CD8-positive, alpha-beta memory T cell (primary cell): ENCODE data around the gene TRIM15. TPM values are rescaled to one million over a fixed set of nuclear protein-coding genes. Genes with fewer than 3 reads are reported as not detected.

ENCODE experiments used
- CTCF ChIA-PET: fragments of 350-600 bp; sonication (Branson Sonifier 250); formaldehyde crosslinking; loops from one replicate; lab custom pipeline; 2021; ENCODE audit warnings: antibody characterized with exemption; lab: Charles Lee
- POLR2A ChIA-PET: fragments of 350-600 bp; sonication (Branson Sonifier 250); formaldehyde crosslinking; loops from one replicate; lab custom pipeline; 2021; ENCODE audit warnings: antibody characterized with exemption; lab: Charles Lee
- DNase-seq, 5 donors: peaks; one replicate each; pipeline versions ENCODE4 v3.0.0 to v3.0.0-alpha.2; 2020 to 2022; ENCODE audit warnings: mixed read lengths in 1 of 5
- H3K27ac ChIP-seq: one replicate; pipeline ENCODE4 v1.7.0; 2013; ENCODE audit warnings: low read depth, mild to moderate bottlenecking, low read length, moderate library complexity
- H3K27me3 ChIP-seq: 2 replicates; pipeline ENCODE4 v1.7.0; 2013; ENCODE audit warnings: low read length, mild to moderate bottlenecking; ENCODE audit not compliant: insufficient read depth, poor library complexity, severe bottlenecking
- H3K36me3 ChIP-seq: 2 replicates; pipeline ENCODE4 v1.7.0; 2013; ENCODE audit warnings: mild to moderate bottlenecking, low read length, moderate library complexity; ENCODE audit not compliant: insufficient read depth
- H3K4me1 ChIP-seq: 2 replicates; pipeline ENCODE4 v1.7.0; 2013; ENCODE audit warnings: mild to moderate bottlenecking, low read length, moderate library complexity; ENCODE audit not compliant: insufficient read depth
- H3K4me3 ChIP-seq: 2 replicates; pipeline ENCODE4 v1.7.0; 2013; ENCODE audit warnings: mild to moderate bottlenecking, low read length
- H3K9me3 ChIP-seq: 2 replicates; pipeline ENCODE4 v1.7.0; 2013; ENCODE audit warnings: mild to moderate bottlenecking, low read length
- H3K27ac Mint-ChIP-seq, 8 donors: one replicate each; pipeline ENCODE4 v1.8.0; 2020 to 2021; ENCODE audit warnings: mixed read lengths in 8 of 8, mild to moderate bottlenecking in 6 of 8, inconsistent platforms in 3 of 8, moderate library complexity in 3 of 8
- H3K27me3 Mint-ChIP-seq, 2 donors: one replicate each; pipeline ENCODE4 v1.8.0; 2020 to 2021; ENCODE audit warnings: mixed read lengths in 2 of 2, mild to moderate bottlenecking in 1 of 2, moderate library complexity in 1 of 2
- H3K36me3 Mint-ChIP-seq, 3 donors: one replicate each; pipeline ENCODE4 v1.8.0; 2020 to 2021; ENCODE audit warnings: mixed read lengths in 3 of 3, inconsistent platforms in 1 of 3, mild to moderate bottlenecking in 1 of 3
- H3K4me1 Mint-ChIP-seq, 3 donors: one replicate each; pipeline ENCODE4 v1.8.0; 2020 to 2021; ENCODE audit warnings: mixed read lengths in 3 of 3, inconsistent platforms in 1 of 3, mild to moderate bottlenecking in 1 of 3
- H3K4me3 Mint-ChIP-seq, 7 donors: one replicate each; pipeline ENCODE4 v1.8.0; 2020 to 2021; ENCODE audit warnings: mixed read lengths in 7 of 7, mild to moderate bottlenecking in 6 of 7, moderate library complexity in 4 of 7, inconsistent platforms in 2 of 7
- H3K9me3 Mint-ChIP-seq, 5 donors: one replicate each; pipeline ENCODE4 v1.8.0; 2020 to 2022; ENCODE audit warnings: mixed read lengths in 5 of 5, mild to moderate bottlenecking in 3 of 5, moderate library complexity in 2 of 5, inconsistent platforms in 1 of 5
- polyA plus RNA-seq: library from polyadenylated mRNA; unstranded; fragments of 300-500 nt; fragmentation: Illumina TruSeq; gene quantifications from one replicate; pipeline ENCODE4 v1.2.3, GENCODE V29; 2021
- total RNA-seq, 2 experiments: library from RNA; stranded (reverse); gene quantifications; one replicate each; pipeline ENCODE4 v1.2.3, GENCODE V29; 2021

The TRIM15 gene
- total and polyA plus RNA-seq, 3 experiments from 2014 or later, result not detected

DNA sequence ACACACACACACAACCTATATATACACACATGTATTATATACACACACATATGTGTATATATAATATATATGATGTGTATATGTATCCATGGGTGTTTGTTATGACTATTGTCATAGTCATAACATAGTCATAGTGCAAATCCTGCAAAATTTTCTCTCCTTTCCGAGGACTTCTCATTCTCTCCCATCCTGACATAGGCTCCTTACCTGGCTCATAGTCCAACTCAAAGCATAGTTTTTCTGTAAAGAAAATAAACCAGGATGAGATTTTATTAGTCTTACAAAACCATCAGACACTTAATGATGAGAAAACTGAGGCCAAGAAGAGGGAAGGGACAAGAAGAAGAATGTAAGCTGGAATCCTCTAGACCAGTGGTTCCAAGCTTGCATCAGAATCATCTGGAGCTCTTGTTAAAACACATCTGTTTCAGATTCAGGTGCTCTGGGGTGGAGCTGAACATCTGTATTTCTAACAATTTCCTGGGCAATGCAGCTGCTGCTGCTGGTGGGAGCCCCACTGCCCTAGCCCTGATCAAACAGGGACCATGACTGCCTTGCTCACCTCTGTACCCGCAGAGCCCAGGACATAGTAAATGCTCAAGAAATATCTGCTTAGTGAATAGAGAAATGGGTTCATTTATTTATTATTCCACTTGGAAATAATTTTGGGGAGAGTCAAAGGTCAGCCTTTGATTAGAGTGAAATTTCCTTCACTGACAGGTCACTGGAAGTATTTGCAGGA is 7.7 kb upstream of the TRIM15 start:
- Mint-ChIP-seq H3K27me3 (peaks cover 26 to 72% of the 10 kb centered on the region in 2 donors), H3K36me3 (no peaks in the 10 kb centered on the region), H3K4me3 (no peak overlapping the region), H3K4me1 (peaks cover 4 to 5% (median 5%) of the 10 kb centered on the region in 3 donors), H3K9me3 (no peaks in the 10 kb centered on the region), H3K27ac (no peak overlapping the region)
- CTCF ChIA-PET, result no interaction called here
- H3K4me3 ChIP-seq, result no peak overlapping the region
- no peak overlapping the region for H3K27ac ChIP-seq
- H3K27me3 ChIP-seq, result peaks cover 3% of the 10 kb centered on the region
- no peaks in the 10 kb centered on the region for H3K9me3 ChIP-seq
- DNase-seq, result no peak
- POLR2A ChIA-PET, result no interaction called here
- H3K36me3 ChIP-seq, result no peaks in the 10 kb centered on the region
- H3K4me1 ChIP-seq, result no peaks in the 10 kb centered on the region

DNA sequence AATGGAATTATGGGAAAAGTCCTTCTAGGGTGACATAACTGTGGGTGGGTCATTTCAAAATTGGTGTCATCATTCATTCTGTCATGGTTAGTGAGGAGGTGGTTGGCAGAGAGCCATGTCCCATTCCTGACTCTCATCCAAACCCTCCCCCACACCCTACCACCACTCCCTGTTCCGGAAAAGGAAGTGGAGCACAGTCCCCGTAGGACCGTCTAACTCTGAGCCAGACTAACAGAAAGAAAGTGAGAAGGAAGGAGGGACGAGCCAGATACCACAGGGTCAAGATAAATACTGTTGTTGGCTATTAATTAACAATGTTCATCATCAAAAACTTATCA is 7.1 kb upstream of the TRIM15 start:
- no peak overlapping the region for H3K4me3 ChIP-seq
- CTCF ChIA-PET, result no interaction called here
- H3K36me3 Mint-ChIP-seq, result no peaks in the 10 kb centered on the region
- no peaks in the 10 kb centered on the region for H3K9me3 ChIP-seq
- H3K36me3 ChIP-seq, result no peaks in the 10 kb centered on the region
- H3K4me1 Mint-ChIP-seq, result peaks cover 4 to 5% (median 5%) of the 10 kb centered on the region in 3 donors
- H3K9me3 Mint-ChIP-seq, result no peaks in the 10 kb centered on the region
- POLR2A ChIA-PET, result no interaction called here
- peaks cover 3% of the 10 kb centered on the region for H3K27me3 ChIP-seq
- H3K4me3 Mint-ChIP-seq, result no peak overlapping the region
- peaks cover 26 to 74% of the 10 kb centered on the region in 2 donors for H3K27me3 Mint-ChIP-seq
- H3K27ac Mint-ChIP-seq, result no peak overlapping the region
- no peak overlapping the region for H3K27ac ChIP-seq
- no peak for DNase-seq
- no peaks in the 10 kb centered on the region for H3K4me1 ChIP-seq

DNA sequence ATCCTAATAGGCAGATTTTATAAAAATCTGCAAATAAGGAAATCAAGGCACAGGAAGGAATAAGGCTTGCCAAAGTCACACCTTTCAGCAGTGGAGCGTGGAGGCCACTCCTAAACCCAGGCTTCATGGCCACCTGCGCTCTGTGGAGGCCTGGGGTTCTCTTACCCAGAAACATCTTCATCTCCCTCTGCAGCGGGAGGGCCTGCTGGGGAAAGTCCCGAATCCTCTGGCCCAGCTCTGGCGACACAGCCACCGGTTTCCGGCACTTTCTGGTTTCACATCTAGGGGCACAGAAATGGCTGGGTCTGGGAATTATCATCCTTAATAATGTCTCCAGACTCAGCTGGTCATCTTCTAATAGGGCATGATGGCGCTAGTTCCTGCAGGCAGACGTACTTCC is 6.6 kb upstream of the TRIM15 start:
- Mint-ChIP-seq H3K27me3 (peaks cover 26 to 78% of the 10 kb centered on the region in 2 donors), H3K4me3 (no peak overlapping the region), H3K9me3 (no peaks in the 10 kb centered on the region), H3K36me3 (no peaks in the 10 kb centered on the region), H3K27ac (no peak overlapping the region), H3K4me1 (peaks cover 0 to under 1% (median 0%) of the 10 kb centered on the region in 3 donors)
- Histone ChIP-seq H3K4me3 (no peak overlapping the region), H3K9me3 (no peaks in the 10 kb centered on the region), H3K4me1 (no peaks in the 10 kb centered on the region), H3K27me3 (peaks cover 3% of the 10 kb centered on the region), H3K36me3 (no peaks in the 10 kb centered on the region), H3K27ac (no peak overlapping the region)
- ChIA-PET CTCF (no interaction called here), POLR2A (no interaction called here)
- no peak for DNase-seq

DNA sequence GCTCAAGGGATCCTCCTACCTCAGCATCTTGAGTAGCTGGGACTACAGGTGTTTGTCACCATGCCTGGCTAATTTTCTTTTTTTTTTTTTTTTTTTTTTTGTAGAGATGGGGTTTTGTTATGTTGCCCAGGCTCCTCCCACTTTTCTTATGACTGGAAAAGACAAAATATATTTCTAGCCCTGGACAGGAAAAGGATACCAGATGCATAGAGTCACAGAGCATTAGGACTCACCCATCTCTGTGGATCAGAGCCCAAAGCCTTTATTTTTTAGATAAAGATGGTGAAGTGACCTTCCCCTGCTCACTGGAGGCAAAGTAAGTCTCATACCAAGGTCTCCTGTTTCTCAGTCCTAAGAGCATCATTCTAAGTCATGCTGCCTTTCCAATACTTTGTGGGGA is 5.8 kb upstream of the TRIM15 start:
- H3K4me3 Mint-ChIP-seq, result no peak overlapping the region
- H3K36me3 Mint-ChIP-seq, result no peaks in the 10 kb centered on the region
- H3K27me3 Mint-ChIP-seq, result peaks cover 29 to 82% of the 10 kb centered on the region in 2 donors
- Histone ChIP-seq H3K4me1 (no peaks in the 10 kb centered on the region), H3K27me3 (peaks cover 3% of the 10 kb centered on the region), H3K4me3 (no peak overlapping the region), H3K36me3 (no peaks in the 10 kb centered on the region), H3K9me3 (no peaks in the 10 kb centered on the region), H3K27ac (no peak overlapping the region)
- H3K27ac Mint-ChIP-seq, result no peak overlapping the region
- ChIA-PET CTCF (interaction anchor here (1.4 kb wide), 1 partner anchor 27 kb away, joined by 4 read pairs; no protein-coding TSS in a partner anchor), POLR2A (no interaction called here)
- peaks cover 3 to 6% (median 4%) of the 10 kb centered on the region in 3 donors for H3K4me1 Mint-ChIP-seq
- no peaks in the 10 kb centered on the region for H3K9me3 Mint-ChIP-seq
- no peak for DNase-seq

DNA sequence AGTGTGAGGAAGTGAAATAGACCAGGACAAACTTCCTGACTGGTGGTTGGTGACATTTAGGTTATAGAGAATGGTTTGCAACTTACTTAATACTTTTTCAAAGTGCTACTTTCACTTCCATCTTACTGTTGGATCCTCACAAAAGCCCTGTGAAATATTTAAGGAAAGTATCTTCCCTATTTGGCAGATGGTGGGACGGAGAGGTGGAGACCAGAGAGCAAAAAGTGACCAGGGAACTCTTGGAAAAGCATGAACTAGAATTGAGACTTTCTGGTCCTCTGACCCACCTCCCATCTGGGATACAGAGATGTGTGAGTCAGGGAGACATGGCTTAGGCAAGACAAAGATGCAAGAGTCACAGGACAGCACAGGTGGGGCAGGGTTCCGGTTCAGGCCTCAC is 5.3 kb upstream of the TRIM15 start:
- no peak overlapping the region for H3K4me3 ChIP-seq
- ChIA-PET CTCF (interaction anchor here (1.4 kb wide), 1 partner anchor 27 kb away, joined by 4 read pairs; no protein-coding TSS in a partner anchor), POLR2A (no interaction called here)
- peak overlapping the region in 2 of 8 donors; percentile 42 to 49 for H3K27ac Mint-ChIP-seq
- peaks cover 3 to 6% (median 6%) of the 10 kb centered on the region in 3 donors for H3K4me1 Mint-ChIP-seq
- no peaks in the 10 kb centered on the region for H3K9me3 Mint-ChIP-seq
- no peaks in the 10 kb centered on the region for H3K36me3 ChIP-seq
- no peak overlapping the region for H3K27ac ChIP-seq
- peaks cover 29 to 80% of the 10 kb centered on the region in 2 donors for H3K27me3 Mint-ChIP-seq
- H3K4me1 ChIP-seq, result peaks cover 2% of the 10 kb centered on the region
- H3K9me3 ChIP-seq, result no peaks in the 10 kb centered on the region
- DNase-seq, result no peak
- no peaks in the 10 kb centered on the region for H3K36me3 Mint-ChIP-seq
- no peak overlapping the region for H3K4me3 Mint-ChIP-seq
- peaks cover 3% of the 10 kb centered on the region for H3K27me3 ChIP-seq

DNA sequence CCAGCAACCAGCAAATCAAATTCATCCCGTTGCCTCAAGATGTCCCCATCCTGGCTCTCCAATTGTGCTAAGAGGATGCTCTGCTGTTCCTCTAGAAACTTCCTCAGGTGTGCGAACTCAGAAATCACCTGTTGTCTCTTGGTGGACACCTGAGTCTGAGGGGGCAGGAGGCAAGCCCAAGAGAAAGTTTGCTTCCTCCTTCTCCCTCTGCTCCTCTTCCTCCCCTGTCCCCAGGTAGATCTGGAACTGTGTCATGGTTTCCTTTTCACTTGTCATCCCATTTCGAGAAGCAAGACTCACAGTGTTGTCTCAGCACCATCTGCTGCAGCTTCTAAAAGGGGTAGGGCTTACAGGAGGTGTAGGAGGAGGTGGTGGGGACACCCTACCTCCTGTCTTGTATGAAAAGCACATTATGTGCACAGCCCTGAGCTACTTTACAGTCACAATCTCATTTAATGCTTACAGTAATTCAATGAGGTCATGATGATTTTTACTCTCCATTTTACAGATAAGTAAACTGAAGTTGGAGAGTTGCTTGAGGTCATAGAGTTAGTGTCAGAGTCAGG is 4.8 kb upstream of the TRIM15 start:
- Mint-ChIP-seq H3K4me3 (no peak overlapping the region), H3K4me1 (peaks cover 3 to 12% (median 11%) of the 10 kb centered on the region in 3 donors), H3K36me3 (no peaks in the 10 kb centered on the region), H3K27me3 (peaks cover 28 to 77% of the 10 kb centered on the region in 2 donors), H3K27ac (peak overlapping the region in 1 of 8 donors; percentile 42), H3K9me3 (no peaks in the 10 kb centered on the region)
- POLR2A ChIA-PET, result no interaction called here
- H3K27me3 ChIP-seq, result peaks cover 3% of the 10 kb centered on the region
- H3K27ac ChIP-seq, result no peak overlapping the region
- H3K9me3 ChIP-seq, result no peaks in the 10 kb centered on the region
- peaks cover 4% of the 10 kb centered on the region for H3K4me1 ChIP-seq
- H3K4me3 ChIP-seq, result no peak overlapping the region
- CTCF ChIA-PET, result interaction anchor here (1.4 kb wide), 1 partner anchor 28 kb away, joined by 4 read pairs; no protein-coding TSS in a partner anchor
- no peak for DNase-seq
- H3K36me3 ChIP-seq, result no peaks in the 10 kb centered on the region

DNA sequence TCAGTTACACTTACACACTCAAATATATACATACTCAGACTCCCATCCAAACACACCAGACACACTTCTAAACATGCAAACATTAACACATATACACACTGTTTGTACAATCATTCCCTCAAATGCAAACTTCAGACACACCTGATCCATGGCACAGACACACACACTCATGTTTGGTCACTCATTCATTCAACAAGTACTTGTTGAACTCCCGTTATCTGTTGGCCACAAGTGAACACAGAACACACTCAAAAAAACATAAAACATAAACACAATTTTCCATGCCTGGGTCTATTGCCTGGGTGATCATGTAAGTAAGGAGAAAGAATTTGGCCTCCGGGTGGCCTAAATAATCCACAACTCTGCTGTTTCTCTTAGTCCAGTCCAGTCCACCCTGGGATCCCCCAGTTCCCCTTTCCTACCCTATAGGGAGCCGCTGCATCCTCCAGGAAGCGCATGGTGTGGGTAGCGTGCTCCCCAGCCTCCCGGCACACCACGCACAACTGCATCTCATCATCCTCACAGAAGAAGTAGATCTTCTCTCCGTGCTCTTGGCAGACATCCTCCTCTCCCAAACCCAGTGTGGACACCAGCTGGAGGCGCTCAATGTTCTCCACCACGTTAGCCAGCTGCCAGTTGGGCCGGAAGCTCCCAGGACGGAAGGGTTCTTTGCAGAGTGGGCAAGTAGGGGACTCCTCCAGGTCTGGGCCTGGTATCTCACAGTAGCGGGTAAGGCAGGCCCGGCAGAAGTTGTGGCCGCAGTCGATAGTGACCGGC is 3.1 kb upstream of the TRIM15 start:
- peaks cover 3% of the 10 kb centered on the region for H3K27me3 ChIP-seq
- H3K9me3 ChIP-seq, result no peaks in the 10 kb centered on the region
- Mint-ChIP-seq H3K36me3 (no peaks in the 10 kb centered on the region), H3K9me3 (no peaks in the 10 kb centered on the region), H3K4me3 (no peak overlapping the region), H3K27ac (peak overlapping the region in 1 of 8 donors; percentile 83), H3K27me3 (peaks cover 18 to 73% of the 10 kb centered on the region in 2 donors), H3K4me1 (peaks cover 3 to 12% (median 11%) of the 10 kb centered on the region in 3 donors)
- H3K4me3 ChIP-seq, result no peak overlapping the region
- no peak for DNase-seq
- ChIA-PET POLR2A (no interaction called here), CTCF (no interaction called here)
- H3K36me3 ChIP-seq, result no peaks in the 10 kb centered on the region
- H3K4me1 ChIP-seq, result peaks cover 4% of the 10 kb centered on the region
- no peak overlapping the region for H3K27ac ChIP-seq
